HEK293 (cell line): ENCODE results near the gene TCF7L2.

Source experiments
- CTCF ChIA-PET: fragments of 350-600 bp; formaldehyde crosslinking; extraction: SDS; loops from one replicate; lab custom pipeline; 2021; ENCODE audit warnings: antibody characterized with exemption; lab: Yijun Ruan, JAX
- POLR2A ChIA-PET: fragments of 300-600 bp; formaldehyde crosslinking; extraction: SDS; loops from one replicate; lab custom pipeline; 2020; ENCODE audit warnings: antibody characterized with exemption, inconsistent platforms; lab: Yijun Ruan, JAX
- H3K27ac ChIP-seq: fragments of 200-500 bp; sonication (Bioruptor generic); 2 replicates; pipeline ENCODE4 v1.5.1; 2014; ENCODE audit warnings: low read depth, low read length, control low read depth, inconsistent platforms; ENCODE audit errors: extremely low read depth
- H3K36me3 ChIP-seq, 2 experiments: fragments of 200-500 bp in 1 of 2; sonication (Bioruptor generic) in 1 of 2; 1 replicate in 1 of 2; 2 replicates in 1 of 2; pipeline ENCODE4 v1.5.1; 2014 to 2017; ENCODE audit warnings: inconsistent platforms in 2 of 2, low read length in 2 of 2; ENCODE audit not compliant: control insufficient read depth in 2 of 2, insufficient read depth in 1 of 2
- H3K4me1 ChIP-seq: fragments of 200-500 bp; sonication (Bioruptor generic); 2 replicates; pipeline ENCODE4 v1.5.1; 2014; ENCODE audit warnings: mild to moderate bottlenecking, low read length, inconsistent platforms; ENCODE audit not compliant: control insufficient read depth, insufficient read depth
- H3K4me3 ChIP-seq: 2 replicates; pipeline ENCODE4 v1.5.1; 2011; ENCODE audit warnings: low read depth, mild to moderate bottlenecking, control low read depth, low read length, moderate library complexity
- H3K9me3 ChIP-seq: fragments of 200-500 bp; sonication (Bioruptor generic); 2 replicates; pipeline ENCODE4 v1.5.1; 2014; ENCODE audit warnings: low read depth, low read length, inconsistent platforms; ENCODE audit not compliant: control insufficient read depth, insufficient read depth
- BCL11A ChIP-seq: fragments of 450-650 bp; formaldehyde crosslinking; IDR thresholded peaks from 2 replicates; pipeline ENCODE4 v1.5.1; 2016; ENCODE audit warnings: low read depth, missing biosample characterization, missing genetic modification characterization
- YY1 ChIP-seq: fragments of 450-650 bp; formaldehyde crosslinking; IDR thresholded peaks from 2 replicates; pipeline ENCODE4 v1.5.1; 2018; ENCODE audit warnings: missing biosample characterization, missing genetic modification characterization
- ZBTB1 ChIP-seq: fragments of 450-650 bp; formaldehyde crosslinking; IDR thresholded peaks from 2 replicates; pipeline ENCODE4 v1.5.1; 2016; ENCODE audit warnings: missing biosample characterization, missing genetic modification characterization
- ZBTB11 ChIP-seq: fragments of 450-650 bp; formaldehyde crosslinking; conservative IDR thresholded peaks from 2 replicates; pipeline ENCODE4 v1.5.1; 2016; ENCODE audit warnings: low read depth, missing biosample characterization, missing genetic modification characterization
- ZBTB49 ChIP-seq: fragments of 450-650 bp; formaldehyde crosslinking; IDR thresholded peaks from 2 replicates; pipeline ENCODE4 v1.5.1; 2016; ENCODE audit warnings: missing biosample characterization, missing genetic modification characterization, low read depth
- ZNF10 ChIP-seq: fragments of 450-650 bp; formaldehyde crosslinking; IDR thresholded peaks from 2 replicates; pipeline ENCODE4 v1.5.1; 2017; ENCODE audit warnings: missing biosample characterization, missing genetic modification characterization
- ZNF175 ChIP-seq: fragments of 450-650 bp; formaldehyde crosslinking; IDR thresholded peaks from 2 replicates; pipeline ENCODE4 v1.5.1; 2016; ENCODE audit warnings: missing biosample characterization, missing genetic modification characterization
- ZNF239 ChIP-seq: fragments of 450-650 bp; formaldehyde crosslinking; IDR thresholded peaks from 2 replicates; pipeline ENCODE4 v1.5.1; 2016; ENCODE audit warnings: missing biosample characterization, missing genetic modification characterization
- ZNF394 ChIP-seq: fragments of 450-650 bp; formaldehyde crosslinking; IDR thresholded peaks from 2 replicates; pipeline ENCODE4 v1.5.1; 2016; ENCODE audit warnings: missing biosample characterization, missing genetic modification characterization, mild to moderate bottlenecking, moderate library complexity, borderline replicate concordance
- ZNF501 ChIP-seq: fragments of 450-650 bp; formaldehyde crosslinking; IDR thresholded peaks from 2 replicates; pipeline ENCODE4 v1.5.1; 2016; ENCODE audit warnings: missing biosample characterization, missing genetic modification characterization
- ZNF521 ChIP-seq: fragments of 450-650 bp; formaldehyde crosslinking; IDR thresholded peaks from 2 replicates; pipeline ENCODE4 v1.5.1; 2017; ENCODE audit warnings: missing biosample characterization, mild to moderate bottlenecking, missing genetic modification characterization
- ZNF544 ChIP-seq: fragments of 450-650 bp; formaldehyde crosslinking; IDR thresholded peaks from 2 replicates; pipeline ENCODE4 v1.5.0; 2017; ENCODE audit warnings: missing biosample characterization, missing genetic modification characterization
- ZNF571 ChIP-seq: fragments of 450-650 bp; formaldehyde crosslinking; IDR thresholded peaks from 2 replicates; pipeline ENCODE4 v1.5.0; 2017; ENCODE audit warnings: missing biosample characterization, missing genetic modification characterization
- ZNF639 ChIP-seq: fragments of 450-650 bp; formaldehyde crosslinking; IDR thresholded peaks from 2 replicates; pipeline ENCODE4 v1.5.1; 2016; ENCODE audit warnings: missing biosample characterization, missing genetic modification characterization
- ZNF701 ChIP-seq: fragments of 450-650 bp; formaldehyde crosslinking; IDR thresholded peaks from 2 replicates; pipeline ENCODE4 v1.5.1; 2016; ENCODE audit warnings: missing biosample characterization, missing genetic modification characterization
- ZNF777 ChIP-seq: fragments of 450-650 bp; formaldehyde crosslinking; IDR thresholded peaks from 2 replicates; pipeline ENCODE4 v1.5.1; 2017; ENCODE audit warnings: missing biosample characterization, missing genetic modification characterization, borderline replicate concordance
- ZNF785 ChIP-seq: fragments of 450-650 bp; formaldehyde crosslinking; IDR thresholded peaks from 2 replicates; pipeline ENCODE4 v1.5.1; 2016; ENCODE audit warnings: missing biosample characterization, missing genetic modification characterization
- ZNF792 ChIP-seq: fragments of 450-650 bp; formaldehyde crosslinking; IDR thresholded peaks from 2 replicates; pipeline ENCODE4 v1.5.1; 2016; ENCODE audit warnings: missing biosample characterization, missing genetic modification characterization
- ZNF830 ChIP-seq: fragments of 450-650 bp; IDR thresholded peaks from 2 replicates; pipeline ENCODE4 v1.5.0; 2018; ENCODE audit warnings: missing biosample characterization, missing genetic modification characterization, low read depth, mild to moderate bottlenecking, moderate library complexity
- TF ChIP-seq, protein P1 (sequence below): IDR thresholded peaks from 2 replicates; pipeline ENCODE4 v1.6.1; 2011; ENCODE audit warnings: mild to moderate bottlenecking, low read depth, low read length, borderline replicate concordance

Gene TCF7L2

DNA sequence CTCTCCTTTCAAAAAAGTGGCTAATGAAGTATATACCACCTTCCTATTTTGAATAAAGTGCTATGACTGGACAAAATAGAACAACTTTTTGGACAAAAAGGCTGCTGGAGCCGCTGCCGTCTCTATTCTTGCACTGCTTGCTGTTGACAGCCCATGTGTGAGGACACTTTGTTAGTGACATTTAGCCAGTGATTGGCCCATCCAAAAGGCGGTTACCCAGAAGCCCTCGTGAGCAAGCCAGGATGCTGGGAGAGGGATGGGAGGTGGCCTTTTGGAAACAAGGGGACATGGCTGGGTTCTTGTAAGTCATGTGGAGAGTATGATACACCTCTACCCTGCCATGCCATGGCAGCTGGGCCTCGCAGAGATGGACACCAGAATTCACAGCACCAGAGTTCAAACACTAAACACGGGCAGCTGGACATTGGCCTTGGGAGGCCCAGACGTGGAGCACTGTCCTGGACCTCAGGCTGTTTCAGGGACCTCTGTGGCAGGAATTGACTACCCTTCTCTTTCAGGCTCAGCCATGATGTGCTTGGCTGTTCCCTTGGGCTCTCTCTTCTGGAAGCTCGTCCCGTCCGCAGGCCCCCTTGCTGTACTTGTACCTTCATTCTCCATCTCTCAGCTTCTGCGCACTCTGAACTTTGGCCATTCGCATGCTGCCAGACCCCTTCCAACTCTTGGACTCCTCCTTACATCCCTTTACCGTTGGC, 118.3 kb downstream of the TCF7L2 start:
- no peak for TF ChIP-seq ZBTB49 (tag by site-specific recombination)
- no peak for TF ChIP-seq BCL11A (tag by site-specific recombination)
- no peak for TF ChIP-seq ZNF501
- no peak for TF ChIP-seq ZNF777
- TF ChIP-seq ZNF10 (tag by site-specific recombination), result no peak
- TF ChIP-seq ZNF701 (tag by site-specific recombination), result no peak
- no peak for TF ChIP-seq ZNF639
- TF ChIP-seq ZNF830 (tag by site-specific recombination), result no peak
- TF ChIP-seq ZNF175 (tag by site-specific recombination), result no peak
- no peak for TF ChIP-seq ZNF394 (tag by site-specific recombination)
- no peak for TF ChIP-seq ZNF239
- no peak for TF ChIP-seq ZNF544 (tag by site-specific recombination)
- no peak overlapping the region for H3K27ac ChIP-seq
- H3K9me3 ChIP-seq, result no peaks in the 10 kb centered on the region
- ChIA-PET POLR2A (no interaction called here), CTCF (no interaction called here)
- H3K4me1 ChIP-seq, result peaks cover 11% of the 10 kb centered on the region; the same call in 1 of the 2 replicates
- H3K36me3 ChIP-seq, result no peaks in the 10 kb centered on the region; a peak in 1 of 3 replicates
- no peak overlapping the region for H3K4me3 ChIP-seq

DNA sequence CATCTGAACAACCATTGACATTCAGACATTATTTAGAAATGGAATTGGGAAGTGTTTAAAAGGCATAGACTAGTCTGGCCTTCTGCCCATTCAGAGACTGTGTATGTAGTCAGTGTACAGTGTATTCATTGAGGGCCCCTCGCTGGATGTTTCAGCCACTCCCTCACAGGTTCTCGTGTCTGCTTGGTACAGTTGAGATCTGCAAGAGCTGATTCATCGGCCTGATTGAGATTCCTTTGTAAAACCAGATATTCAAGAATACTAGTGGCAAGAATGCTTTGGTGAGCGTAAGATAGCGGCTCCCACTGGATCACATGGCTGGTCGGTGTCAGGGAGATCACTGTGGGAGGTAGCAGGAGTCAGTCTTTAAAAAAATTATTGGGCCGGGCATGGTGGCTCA, 119.5 kb downstream of the TCF7L2 start:
- no peaks in the 10 kb centered on the region; a peak in 1 of 3 replicates for H3K36me3 ChIP-seq
- TF ChIP-seq ZBTB1 (tag by site-specific recombination) (no peak), ZNF785 (tag by site-specific recombination) (no peak), YY1 (tag by site-specific recombination) (no peak), ZBTB11 (no peak), ZNF521 (tag by site-specific recombination) (no peak), ZNF571 (tag by site-specific recombination) (no peak), ZNF792 (tag by site-specific recombination) (no peak)
- TF ChIP-seq, protein P1, sequence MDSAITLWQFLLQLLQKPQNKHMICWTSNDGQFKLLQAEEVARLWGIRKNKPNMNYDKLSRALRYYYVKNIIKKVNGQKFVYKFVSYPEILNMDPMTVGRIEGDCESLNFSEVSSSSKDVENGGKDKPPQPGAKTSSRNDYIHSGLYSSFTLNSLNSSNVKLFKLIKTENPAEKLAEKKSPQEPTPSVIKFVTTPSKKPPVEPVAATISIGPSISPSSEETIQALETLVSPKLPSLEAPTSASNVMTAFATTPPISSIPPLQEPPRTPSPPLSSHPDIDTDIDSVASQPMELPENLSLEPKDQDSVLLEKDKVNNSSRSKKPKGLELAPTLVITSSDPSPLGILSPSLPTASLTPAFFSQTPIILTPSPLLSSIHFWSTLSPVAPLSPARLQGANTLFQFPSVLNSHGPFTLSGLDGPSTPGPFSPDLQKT, result no peak
- POLR2A ChIA-PET, result no interaction called here
- CTCF ChIA-PET, result interaction anchor here (0.6 kb wide), 1 partner anchor 40 kb away, joined by 3 read pairs; no protein-coding TSS in a partner anchor
- peaks cover 7% of the 10 kb centered on the region for H3K4me1 ChIP-seq
- no peak overlapping the region for H3K4me3 ChIP-seq
- no peak overlapping the region for H3K27ac ChIP-seq
- H3K9me3 ChIP-seq, result no peaks in the 10 kb centered on the region
